Activated naive CD8-positive, alpha-beta T cell treated with anti-CD3 and anti-CD28 coated beads for 36 hours (primary cell): ENCODE results near the gene CD36. TPM values are rescaled to one million over a fixed set of nuclear protein-coding genes. Genes with fewer than 3 reads are reported as not detected.

ENCODE experiments used
- DNase-seq: peaks from one replicate; pipeline ENCODE4 v3.0.0; 2021
- H3K27ac Mint-ChIP-seq: one replicate; pipeline ENCODE4 v1.8.0; 2022; ENCODE audit warnings: mild to moderate bottlenecking, moderate library complexity, mixed read lengths
- H3K27me3 Mint-ChIP-seq: one replicate; pipeline ENCODE4 v1.8.0; 2022; ENCODE audit warnings: mild to moderate bottlenecking, mixed read lengths
- H3K36me3 Mint-ChIP-seq: one replicate; pipeline ENCODE4 v1.8.0; 2021; ENCODE audit warnings: mild to moderate bottlenecking, mixed read lengths
- H3K4me1 Mint-ChIP-seq: one replicate; pipeline ENCODE4 v1.8.0; 2021; ENCODE audit warnings: mixed read lengths
- H3K4me3 Mint-ChIP-seq: one replicate; pipeline ENCODE4 v1.8.0; 2022; ENCODE audit warnings: mild to moderate bottlenecking, moderate library complexity, mixed read lengths
- H3K9me3 Mint-ChIP-seq: one replicate; pipeline ENCODE4 v1.8.0; 2022; ENCODE audit warnings: mixed read lengths
- total RNA-seq, 2 experiments: library from RNA; stranded (reverse); gene quantifications; one replicate each; pipeline ENCODE4 v1.2.3, GENCODE V29; 2021

The CD36 gene
- not detected for total RNA-seq

DNA sequence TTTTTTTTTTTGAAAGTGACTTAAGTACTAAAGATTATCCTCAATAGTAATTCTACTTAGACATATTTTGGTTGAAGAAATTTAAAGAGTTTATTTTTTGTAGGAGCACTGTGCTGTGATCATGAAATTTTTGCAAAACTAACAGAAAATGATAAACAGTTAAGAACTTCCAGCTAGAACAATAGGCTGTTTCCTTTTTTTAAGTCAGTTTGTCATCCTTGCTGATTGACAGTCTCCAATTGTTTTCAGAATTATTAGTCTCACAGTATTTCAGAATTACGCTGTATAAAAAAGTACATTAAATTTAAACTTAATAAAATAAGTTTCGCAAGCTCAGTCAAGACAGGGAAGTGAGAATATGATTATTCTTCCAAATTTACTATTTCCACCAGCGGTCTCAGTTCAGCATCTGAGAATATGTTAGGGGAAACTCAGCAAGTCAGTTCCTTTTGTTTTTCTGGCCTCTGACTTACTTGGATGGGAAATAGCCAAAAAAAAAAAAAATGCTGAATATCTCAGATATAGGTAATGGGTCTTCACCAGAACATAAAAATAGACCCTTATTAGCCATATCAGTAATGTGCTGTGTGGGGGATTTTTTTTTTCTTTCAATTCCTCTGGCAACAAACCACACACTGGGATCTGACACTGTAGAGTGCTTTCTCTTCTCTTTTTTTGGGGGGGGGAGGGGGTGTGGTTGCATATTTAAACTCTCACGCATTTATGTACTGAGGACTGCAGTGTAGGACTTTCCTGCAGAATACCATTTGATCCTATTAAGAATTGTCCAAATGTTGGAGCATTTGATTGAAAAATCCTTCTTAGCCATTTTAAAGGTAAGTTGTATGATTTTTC lies at the start of gene CD36:
Gene CD36 (plus strand): TSS at position 732 of the 855 bp plus-strand sequence. CDS start 8,099 bp downstream, outside the sequence.
- Mint-ChIP-seq H3K4me1 (no peaks in the 10 kb centered on the region), H3K4me3 (no peak within 1 kb of the TSS), H3K36me3 (no peaks in the 10 kb centered on the region), H3K27me3 (no peaks in the 10 kb centered on the region), H3K9me3 (no peaks in the 10 kb centered on the region), H3K27ac (no peak within 1 kb of the TSS)
- DNase-seq: no peak

DNA sequence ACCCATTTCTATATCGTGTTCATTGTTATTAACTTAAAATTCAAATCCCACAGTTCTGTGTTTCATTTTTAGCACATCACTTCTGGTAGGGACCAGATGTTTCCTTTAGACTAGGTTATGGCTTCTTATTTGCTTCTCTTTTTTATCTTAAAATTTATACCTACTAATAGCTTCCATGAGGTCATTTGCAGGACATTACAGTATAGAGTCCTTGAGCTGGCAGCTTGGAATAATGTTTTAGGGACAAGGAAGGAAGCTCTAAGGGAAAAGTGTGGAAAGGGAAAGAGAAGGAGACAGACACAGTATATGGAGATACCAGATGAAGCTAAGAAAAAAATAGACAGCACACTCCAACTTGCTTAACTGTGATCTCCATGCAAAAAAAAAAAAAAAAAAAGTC lies 48.8 kb upstream of the CD36 start:
- Mint-ChIP-seq H3K27ac (no peak overlapping the region), H3K36me3 (no peaks in the 10 kb centered on the region), H3K27me3 (no peaks in the 10 kb centered on the region), H3K4me1 (no peaks in the 10 kb centered on the region), H3K9me3 (no peaks in the 10 kb centered on the region), H3K4me3 (no peak overlapping the region)
- DNase-seq: no peak

DNA sequence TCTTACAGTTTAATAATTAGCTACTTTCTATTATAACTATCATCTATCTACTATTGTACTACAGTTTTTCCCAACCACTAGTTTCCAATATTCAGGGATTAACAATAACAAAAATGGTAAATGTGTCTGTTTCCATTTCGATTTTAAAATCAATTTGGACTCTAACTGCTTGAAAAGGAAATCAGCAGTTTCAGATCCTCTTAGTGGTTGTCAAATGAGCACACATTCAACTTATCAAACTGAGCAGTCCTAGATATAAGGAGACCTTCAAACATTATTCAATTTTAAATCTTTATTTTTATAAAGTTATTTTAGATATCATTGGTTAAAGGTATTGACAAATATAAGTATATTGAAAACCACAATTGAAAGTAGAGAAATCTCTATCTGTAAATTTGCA lies 46.8 kb upstream of the CD36 start:
- Mint-ChIP-seq H3K4me3 (no peak overlapping the region), H3K27ac (no peak overlapping the region), H3K27me3 (no peaks in the 10 kb centered on the region), H3K36me3 (no peaks in the 10 kb centered on the region), H3K9me3 (no peaks in the 10 kb centered on the region), H3K4me1 (no peaks in the 10 kb centered on the region)
- DNase-seq: no peak

DNA sequence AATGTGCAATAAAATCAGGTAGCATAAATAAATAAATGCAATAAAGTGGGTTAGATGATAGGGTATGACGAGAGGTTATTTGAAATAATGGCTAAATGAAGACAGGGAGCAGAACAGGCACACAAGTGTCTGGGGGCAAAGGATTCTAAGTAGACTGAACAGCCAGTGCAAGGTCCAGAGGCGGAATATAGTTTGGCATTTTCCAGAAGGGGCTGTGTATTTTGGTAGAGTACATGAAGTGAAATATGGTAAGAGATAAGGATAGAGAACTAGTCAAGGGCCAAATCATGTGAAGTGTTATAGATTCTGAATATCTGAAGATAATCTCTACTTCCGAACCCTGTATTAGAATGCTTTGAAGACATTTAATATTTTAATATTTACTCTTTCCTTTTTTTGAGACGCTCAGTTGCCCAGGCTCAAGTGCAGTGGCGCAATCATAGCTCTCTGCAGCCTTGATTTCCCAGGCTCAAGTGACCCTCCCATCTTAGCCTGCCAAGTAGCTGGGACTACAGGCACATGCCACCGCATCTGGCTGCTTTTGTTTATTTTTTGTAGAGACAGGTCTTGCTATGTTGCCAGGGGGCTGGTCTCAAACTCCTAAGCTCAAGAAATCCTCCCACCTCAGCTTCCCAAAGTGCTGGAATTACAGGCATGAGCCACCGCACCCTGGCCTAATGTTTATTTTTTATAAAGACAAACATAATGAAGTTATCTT lies 44.4 kb upstream of the CD36 start:
- no peak overlapping the region for H3K4me3 Mint-ChIP-seq
- H3K27me3 Mint-ChIP-seq: no peaks in the 10 kb centered on the region
- H3K36me3 Mint-ChIP-seq: no peaks in the 10 kb centered on the region
- H3K9me3 Mint-ChIP-seq: no peaks in the 10 kb centered on the region
- H3K4me1 Mint-ChIP-seq: no peaks in the 10 kb centered on the region
- DNase-seq: no peak
- no peak overlapping the region for H3K27ac Mint-ChIP-seq

DNA sequence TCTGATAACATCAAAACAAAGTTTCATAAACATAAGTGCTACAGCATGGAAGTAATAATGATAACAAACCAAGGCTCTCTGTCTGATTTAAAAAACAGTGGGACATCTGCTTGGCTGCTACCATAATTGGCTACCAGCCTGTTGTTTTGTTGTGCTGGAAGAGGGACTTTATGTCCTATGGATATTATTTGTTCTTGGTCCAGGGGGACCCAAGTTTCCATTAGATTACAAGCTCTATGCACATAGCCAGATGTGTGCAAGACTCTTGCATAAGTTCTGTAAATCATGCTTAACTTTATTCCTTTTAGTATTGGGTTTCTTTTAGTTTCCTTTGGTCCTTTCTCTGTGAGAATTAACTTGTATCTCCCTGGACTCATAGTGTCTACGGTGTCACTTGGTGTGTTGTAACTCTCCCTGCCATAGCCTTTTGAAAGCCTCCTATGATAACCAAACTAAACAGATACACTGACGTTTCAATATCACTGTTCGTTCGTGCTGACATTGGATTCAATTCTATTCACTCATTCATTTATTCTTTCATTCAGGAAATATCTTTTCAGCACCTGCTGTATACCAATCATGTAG lies 41.4 kb upstream of the CD36 start:
- no peaks in the 10 kb centered on the region for H3K36me3 Mint-ChIP-seq
- no peak overlapping the region for H3K27ac Mint-ChIP-seq
- H3K4me3 Mint-ChIP-seq: no peak overlapping the region

DNA sequence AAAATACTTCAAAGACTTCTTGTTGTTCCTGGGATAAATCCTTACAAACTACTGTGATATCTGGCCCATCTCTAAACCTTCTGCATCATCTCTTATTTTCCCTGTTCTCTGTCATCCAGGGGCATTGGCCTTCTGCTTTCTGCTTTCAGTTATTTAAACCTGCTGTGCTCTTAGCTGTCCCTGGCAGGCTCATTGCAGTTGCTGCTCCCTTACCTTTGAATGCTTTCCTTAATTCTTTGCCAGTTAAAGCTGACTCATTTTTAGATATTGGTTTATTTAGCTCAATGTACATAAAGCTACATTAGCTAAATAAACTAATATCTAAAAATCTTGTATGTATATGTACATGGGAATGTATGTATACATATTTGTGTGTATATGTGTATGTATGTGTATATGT lies 40.6 kb upstream of the CD36 start:
- no peak overlapping the region for H3K27ac Mint-ChIP-seq
- no peaks in the 10 kb centered on the region for H3K9me3 Mint-ChIP-seq
- H3K27me3 Mint-ChIP-seq: no peaks in the 10 kb centered on the region
- DNase-seq: no peak
- H3K36me3 Mint-ChIP-seq: no peaks in the 10 kb centered on the region
- H3K4me1 Mint-ChIP-seq: no peaks in the 10 kb centered on the region
- H3K4me3 Mint-ChIP-seq: no peak overlapping the region

More for the DNA sequence above, 41.4 kb upstream of the CD36 start:
- no peaks in the 10 kb centered on the region for H3K4me1 Mint-ChIP-seq
- no peaks in the 10 kb centered on the region for H3K9me3 Mint-ChIP-seq
- no peaks in the 10 kb centered on the region for H3K27me3 Mint-ChIP-seq
- DNase-seq: no peak

DNA sequence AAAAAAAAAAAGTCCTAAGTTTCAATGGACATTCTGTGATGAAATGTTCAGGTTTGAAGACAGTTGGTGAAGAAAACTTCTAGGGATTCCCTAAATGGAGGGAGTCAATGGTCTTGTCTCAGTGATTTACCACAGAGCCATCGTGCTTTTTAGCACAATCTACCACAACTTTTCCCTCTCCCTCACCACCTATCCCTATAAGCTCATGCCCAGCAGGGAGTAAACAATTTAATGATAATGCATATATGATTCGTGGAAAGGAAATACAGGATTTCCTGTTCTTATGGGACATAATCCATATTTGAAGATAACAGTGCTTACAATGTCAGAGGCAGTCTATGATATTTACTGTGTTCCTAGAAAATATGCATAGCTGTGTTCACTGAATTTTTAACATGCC lies 38.4 kb upstream of the CD36 start:
- Mint-ChIP-seq H3K4me3 (no peak overlapping the region), H3K4me1 (no peaks in the 10 kb centered on the region), H3K27ac (no peak overlapping the region), H3K9me3 (no peaks in the 10 kb centered on the region), H3K27me3 (peaks cover 5% of the 10 kb centered on the region), H3K36me3 (no peaks in the 10 kb centered on the region)
- DNase-seq: no peak

DNA sequence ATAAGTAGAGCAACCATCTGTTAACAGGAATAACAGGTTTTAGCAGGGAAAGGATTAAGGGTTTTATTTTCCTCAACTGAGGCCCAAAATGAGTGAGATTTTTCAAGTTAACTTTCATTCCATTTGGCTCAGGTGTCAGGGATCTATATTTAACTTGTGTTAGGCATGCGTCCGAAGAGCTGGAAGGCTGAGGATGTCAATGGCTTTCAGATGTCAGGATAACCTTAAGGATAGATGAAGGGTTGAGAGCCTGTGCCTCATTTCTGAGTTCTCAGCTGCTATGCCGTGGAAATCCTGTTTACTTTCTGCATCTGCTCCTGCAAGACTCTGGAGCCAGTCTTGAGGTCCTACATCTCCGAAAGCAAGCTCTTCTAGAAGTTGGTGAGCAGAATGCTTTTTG lies 36.4 kb upstream of the CD36 start:
- Mint-ChIP-seq H3K4me1 (no peaks in the 10 kb centered on the region), H3K27ac (no peak overlapping the region), H3K36me3 (no peaks in the 10 kb centered on the region), H3K27me3 (peaks cover 5% of the 10 kb centered on the region), H3K4me3 (no peak overlapping the region), H3K9me3 (no peaks in the 10 kb centered on the region)
- DNase-seq: no peak

DNA sequence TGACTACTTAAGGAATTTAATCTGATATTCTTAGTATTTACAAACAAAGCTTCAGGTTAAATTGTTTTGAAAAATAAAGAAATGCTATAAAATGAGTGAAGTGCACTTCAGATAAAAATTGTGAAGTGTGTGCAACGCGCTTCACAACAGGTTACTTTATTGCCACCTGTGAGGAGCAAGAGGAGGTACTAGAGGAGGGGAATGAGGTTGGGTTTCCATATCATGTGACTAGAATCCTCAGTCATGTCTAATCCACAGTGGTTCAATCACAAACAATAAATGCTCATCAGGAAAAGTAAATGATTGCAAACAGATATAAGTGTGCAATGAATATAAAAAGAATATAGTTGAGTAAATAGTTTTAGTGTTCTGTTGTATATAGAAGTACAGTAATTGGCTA lies 34.5 kb upstream of the CD36 start:
- H3K4me3 Mint-ChIP-seq: no peak overlapping the region
- H3K9me3 Mint-ChIP-seq: no peaks in the 10 kb centered on the region
- no peaks in the 10 kb centered on the region for H3K36me3 Mint-ChIP-seq
- H3K27me3 Mint-ChIP-seq: peaks cover 11% of the 10 kb centered on the region
- no peaks in the 10 kb centered on the region for H3K4me1 Mint-ChIP-seq
- DNase-seq: no peak
- H3K27ac Mint-ChIP-seq: no peak overlapping the region

DNA sequence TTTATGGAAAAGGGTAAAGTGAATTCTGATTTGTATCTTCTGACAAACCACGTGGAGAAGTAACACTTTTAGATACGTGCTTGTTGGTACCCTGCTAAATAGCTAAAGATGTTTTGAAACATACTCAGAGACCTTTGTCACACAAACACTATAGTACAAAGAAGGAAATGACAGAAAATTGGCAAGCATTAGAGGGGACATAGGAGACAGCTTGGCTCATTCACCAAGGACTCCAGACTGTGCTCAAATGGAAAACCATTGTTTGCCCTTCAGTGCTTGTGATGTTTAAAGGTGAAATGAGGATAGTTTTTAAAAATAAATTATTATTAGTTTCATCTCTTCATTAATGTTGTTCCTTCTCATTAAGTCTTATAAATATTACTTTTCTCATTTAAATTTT lies 34.0 kb upstream of the CD36 start:
- H3K4me3 Mint-ChIP-seq: no peak overlapping the region
- no peaks in the 10 kb centered on the region for H3K9me3 Mint-ChIP-seq
- peaks cover 11% of the 10 kb centered on the region for H3K27me3 Mint-ChIP-seq
- H3K36me3 Mint-ChIP-seq: no peaks in the 10 kb centered on the region
- H3K27ac Mint-ChIP-seq: no peak overlapping the region
- no peak for DNase-seq
- H3K4me1 Mint-ChIP-seq: no peaks in the 10 kb centered on the region

DNA sequence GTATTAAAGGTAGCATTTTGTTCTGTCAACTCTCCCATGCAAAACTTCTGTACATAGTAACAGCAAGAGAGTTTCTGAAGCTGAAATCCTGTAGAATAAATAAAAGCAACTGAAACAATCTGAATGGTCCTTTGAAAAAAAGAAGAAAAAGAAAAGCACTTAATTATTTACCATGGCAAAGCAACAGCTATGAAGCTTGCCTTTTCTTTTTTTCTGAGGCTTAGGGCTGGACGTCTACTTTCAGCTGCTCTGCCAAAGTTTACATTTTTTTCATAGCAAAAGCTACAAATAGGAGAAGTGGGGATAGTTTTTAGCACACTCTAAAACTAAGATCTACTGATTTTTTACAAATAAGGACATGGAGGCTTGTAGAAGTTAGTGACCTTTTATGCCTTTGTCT lies 31.3 kb upstream of the CD36 start:
- Mint-ChIP-seq H3K4me1 (no peaks in the 10 kb centered on the region), H3K27me3 (peaks cover 11% of the 10 kb centered on the region), H3K9me3 (no peaks in the 10 kb centered on the region)

DNA sequence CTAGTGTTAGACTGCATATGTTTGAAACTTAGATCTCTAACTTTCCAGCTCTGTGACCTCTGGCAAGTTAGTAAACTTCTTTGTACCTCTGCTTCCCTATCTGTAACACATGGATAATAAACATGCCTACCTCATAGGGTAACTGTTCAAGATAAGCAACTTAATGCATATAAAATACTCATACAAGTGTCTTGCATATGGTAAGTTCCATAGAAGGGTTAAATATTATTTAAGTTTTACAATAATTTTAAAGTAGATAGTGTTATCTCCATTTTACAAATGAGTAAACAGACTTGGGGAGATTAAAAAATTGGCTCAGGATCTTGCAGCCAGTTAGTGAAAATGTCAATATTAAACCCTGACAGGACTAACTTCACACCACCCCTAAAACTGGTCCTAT lies 30.1 kb upstream of the CD36 start:
- DNase-seq: no peak
- Mint-ChIP-seq H3K4me1 (no peaks in the 10 kb centered on the region), H3K27ac (no peak overlapping the region), H3K4me3 (no peak overlapping the region), H3K9me3 (no peaks in the 10 kb centered on the region), H3K27me3 (peaks cover 11% of the 10 kb centered on the region), H3K36me3 (no peaks in the 10 kb centered on the region)

More for the DNA sequence above, 31.3 kb upstream of the CD36 start:
- no peak for DNase-seq
- H3K27ac Mint-ChIP-seq: no peak overlapping the region
- H3K36me3 Mint-ChIP-seq: no peaks in the 10 kb centered on the region
- H3K4me3 Mint-ChIP-seq: no peak overlapping the region

DNA sequence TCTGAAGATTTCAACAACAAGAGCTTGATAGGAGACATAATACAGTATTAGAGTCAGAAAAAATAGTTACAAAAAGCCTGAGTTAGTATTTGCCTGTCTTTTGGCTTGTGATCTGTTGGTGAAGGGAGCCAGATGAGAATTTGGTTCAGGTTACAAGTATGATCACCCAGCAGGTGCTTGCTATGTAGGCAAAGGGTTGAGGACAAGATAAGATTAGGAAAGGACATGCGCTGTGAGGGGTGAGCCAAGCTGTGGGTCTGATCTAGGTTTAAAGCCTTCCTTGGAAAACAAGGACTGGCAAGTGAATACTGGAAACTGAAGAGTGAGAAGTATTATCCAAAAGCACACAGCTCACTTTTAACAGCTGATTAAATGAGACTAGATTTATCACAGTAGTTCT lies 28.7 kb upstream of the CD36 start:
- H3K27ac Mint-ChIP-seq: no peak overlapping the region
- no peak for DNase-seq
- peaks cover 5% of the 10 kb centered on the region for H3K27me3 Mint-ChIP-seq
- no peaks in the 10 kb centered on the region for H3K4me1 Mint-ChIP-seq
- no peaks in the 10 kb centered on the region for H3K9me3 Mint-ChIP-seq
- no peaks in the 10 kb centered on the region for H3K36me3 Mint-ChIP-seq
- H3K4me3 Mint-ChIP-seq: no peak overlapping the region

DNA sequence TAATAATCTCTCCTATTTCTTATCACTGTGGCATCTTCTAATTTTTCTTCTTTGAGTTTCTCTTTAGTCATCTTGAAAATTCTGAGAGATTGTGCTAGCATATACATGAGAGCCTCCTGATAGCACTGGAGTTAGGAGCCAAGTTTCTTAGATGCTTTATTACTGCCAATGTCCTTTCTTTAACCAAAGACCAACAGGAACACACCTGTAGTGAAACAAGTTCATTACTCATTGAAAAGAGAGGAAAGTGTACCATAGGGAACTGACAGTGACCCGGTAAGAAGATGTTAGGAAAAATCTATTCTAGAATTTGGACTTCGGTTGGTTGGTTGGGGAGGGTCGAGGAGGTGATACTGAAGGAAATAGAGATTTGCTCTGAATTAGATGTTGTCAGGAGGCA lies 27.1 kb upstream of the CD36 start:
- no peak overlapping the region for H3K4me3 Mint-ChIP-seq
- no peaks in the 10 kb centered on the region for H3K4me1 Mint-ChIP-seq
- H3K9me3 Mint-ChIP-seq: no peaks in the 10 kb centered on the region
- H3K36me3 Mint-ChIP-seq: no peaks in the 10 kb centered on the region
- DNase-seq: no peak
- peaks cover 9% of the 10 kb centered on the region for H3K27me3 Mint-ChIP-seq
- H3K27ac Mint-ChIP-seq: no peak overlapping the region

DNA sequence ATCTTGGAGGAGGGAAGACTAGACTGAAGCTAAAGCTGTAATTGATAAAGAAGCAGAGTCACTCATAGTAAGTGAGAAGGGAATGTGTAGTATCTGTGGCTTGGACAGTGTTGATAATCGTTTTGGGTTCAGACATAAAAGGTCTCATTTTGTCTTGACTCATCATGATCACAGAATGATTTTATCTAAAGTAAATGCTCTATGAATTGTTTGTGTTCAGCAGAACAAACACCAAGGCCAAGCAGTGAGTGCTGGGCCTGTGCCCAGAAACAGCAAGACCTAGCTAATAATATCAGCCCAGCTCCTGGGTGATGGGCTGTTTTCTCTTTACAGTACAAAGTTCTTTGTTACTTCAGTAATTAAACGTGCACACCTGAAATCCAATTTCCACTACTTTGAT lies 26.7 kb upstream of the CD36 start:
- H3K36me3 Mint-ChIP-seq: no peaks in the 10 kb centered on the region
- H3K4me3 Mint-ChIP-seq: no peak overlapping the region
- peaks cover 9% of the 10 kb centered on the region for H3K27me3 Mint-ChIP-seq
- no peak overlapping the region for H3K27ac Mint-ChIP-seq
- no peaks in the 10 kb centered on the region for H3K9me3 Mint-ChIP-seq
- H3K4me1 Mint-ChIP-seq: no peaks in the 10 kb centered on the region
- DNase-seq: no peak
